Mesenchymal stem cell (in vitro differentiated cells and primary cell): ENCODE results near the gene AIF1.
A peak's percentile ranks its signal among the peaks of the same experiment; 100 is the strongest.

Experiments
- DNase-seq: peaks from one replicate; pipeline ENCODE4 v3.0.0-alpha.2; 2013
- H2AFZ ChIP-seq: one replicate; pipeline ENCODE4 v1.6.1; 2013; ENCODE audit warnings: low read depth, mild to moderate bottlenecking, control low read depth, inconsistent platforms, low read length, moderate library complexity
- H2AK5ac ChIP-seq: 2 replicates; pipeline ENCODE4 v1.6.1; 2013; ENCODE audit warnings: low read length, moderate library complexity, mild to moderate bottlenecking, inconsistent platforms; ENCODE audit not compliant: severe bottlenecking
- H2BK120ac ChIP-seq: one replicate; pipeline ENCODE4 v1.6.1; 2013; ENCODE audit warnings: low read depth, mild to moderate bottlenecking, inconsistent platforms, low read length, moderate library complexity
- H2BK12ac ChIP-seq, 2 experiments: one replicate each; pipeline ENCODE4 v1.6.1; 2013; ENCODE audit warnings: inconsistent platforms in 2 of 2, low read length in 2 of 2, mild to moderate bottlenecking in 2 of 2, moderate library complexity in 2 of 2, control low read depth in 1 of 2
- H2BK15ac ChIP-seq: one replicate; pipeline ENCODE4 v1.6.1; 2013; ENCODE audit warnings: mild to moderate bottlenecking, low read depth, inconsistent platforms; ENCODE audit not compliant: poor library complexity, severe bottlenecking
- H2BK5ac ChIP-seq: 2 replicates; pipeline ENCODE4 v1.6.1; 2013; ENCODE audit warnings: low read depth, mild to moderate bottlenecking, low read length, control low read depth, inconsistent platforms; ENCODE audit not compliant: poor library complexity, severe bottlenecking
- H3K14ac ChIP-seq, 2 experiments: one replicate each; pipeline ENCODE4 v1.6.1; 2013; ENCODE audit warnings: inconsistent platforms in 2 of 2, low read length in 2 of 2, control low read depth in 1 of 2, mild to moderate bottlenecking in 1 of 2, moderate library complexity in 1 of 2
- H3K18ac ChIP-seq, 2 experiments: one replicate each; pipeline ENCODE4 v1.6.1; 2013; ENCODE audit warnings: inconsistent platforms in 2 of 2, low read length in 2 of 2, control low read depth in 1 of 2, low read depth in 1 of 2, mild to moderate bottlenecking in 1 of 2
- H3K23ac ChIP-seq, 2 experiments: one replicate each; pipeline ENCODE4 v1.6.1; 2013; ENCODE audit warnings: inconsistent platforms in 2 of 2, low read length in 2 of 2, mild to moderate bottlenecking in 2 of 2, moderate library complexity in 2 of 2, control low read depth in 1 of 2
- H3K27ac ChIP-seq: 2 replicates; pipeline ENCODE4 v1.5.1; 2013; ENCODE audit warnings: mild to moderate bottlenecking, moderate library complexity, low read length, control low read depth, inconsistent platforms; ENCODE audit not compliant: poor library complexity, severe bottlenecking
- H3K27me3 ChIP-seq, 2 experiments: 2 replicates each; pipeline versions ENCODE4 v1.6.1 to v1.7.0; 2013; ENCODE audit warnings: low read length in 2 of 2, mild to moderate bottlenecking in 2 of 2, moderate library complexity in 2 of 2, control low read depth in 1 of 2, inconsistent platforms in 1 of 2; ENCODE audit not compliant: control insufficient read depth in 1 of 2, insufficient read depth in 1 of 2
- H3K36me3 ChIP-seq, 2 experiments: 2 replicates each; pipeline versions ENCODE4 v1.6.1 to v1.7.0; 2013; ENCODE audit warnings: low read length in 2 of 2, control low read depth in 1 of 2, inconsistent platforms in 1 of 2, low read depth in 1 of 2, mild to moderate bottlenecking in 1 of 2; ENCODE audit not compliant: insufficient read depth in 2 of 2, control insufficient read depth in 1 of 2
- H3K4ac ChIP-seq, 2 experiments: one replicate each; pipeline ENCODE4 v1.6.1; 2013; ENCODE audit warnings: inconsistent platforms in 2 of 2, low read length in 2 of 2, mild to moderate bottlenecking in 2 of 2, moderate library complexity in 2 of 2, control low read depth in 1 of 2, low read depth in 1 of 2
- H3K4me1 ChIP-seq: 2 replicates; pipeline ENCODE4 v1.6.1; 2013; ENCODE audit warnings: low read depth, low read length, control low read depth; ENCODE audit not compliant: control insufficient read depth, insufficient read depth
- H3K4me2 ChIP-seq: 2 replicates; pipeline ENCODE4 v1.6.1; 2013; ENCODE audit warnings: low read length, mild to moderate bottlenecking, inconsistent platforms; ENCODE audit not compliant: poor library complexity, severe bottlenecking
- H3K4me3 ChIP-seq, 2 experiments: 2 replicates each; pipeline versions ENCODE4 v1.5.1 to v1.7.0; 2013; ENCODE audit warnings: low read length in 2 of 2, mild to moderate bottlenecking in 2 of 2, control low read depth in 1 of 2, low read depth in 1 of 2; ENCODE audit not compliant: insufficient read depth in 1 of 2
- H3K79me1 ChIP-seq: replicated peaks from 2 replicates; pipeline ENCODE4 v1.6.1; 2013; ENCODE audit warnings: mild to moderate bottlenecking, control low read depth, low read length, inconsistent platforms; ENCODE audit not compliant: poor library complexity, severe bottlenecking
- H3K9ac ChIP-seq: 2 replicates; pipeline ENCODE4 v1.7.0; 2013; ENCODE audit warnings: mild to moderate bottlenecking, low read length, moderate library complexity
- H3K9me3 ChIP-seq: 2 replicates; pipeline ENCODE4 v1.7.0; 2013; ENCODE audit warnings: mild to moderate bottlenecking, low read length; ENCODE audit not compliant: control insufficient read depth
- H4K8ac ChIP-seq: one replicate; pipeline ENCODE4 v1.6.1; 2013; ENCODE audit warnings: inconsistent platforms, mild to moderate bottlenecking, low read length, moderate library complexity
- H4K91ac ChIP-seq: one replicate; pipeline ENCODE4 v1.6.1; 2013; ENCODE audit warnings: mild to moderate bottlenecking, low read length, inconsistent platforms
- WGBS: methylation state at CpG from one replicate; pipeline ENCODE4 v1.1.7; 2013; ENCODE audit warnings: mixed read lengths; 5-methylcytosine and 5-hydroxymethylcytosine counted together

Gene AIF1

GRCh38 chr6:31639449-31639861, 24.4 kb downstream of the AIF1 start:
- no peak overlapping the region for H2BK5ac ChIP-seq
- H3K23ac ChIP-seq = no peak overlapping the region
- H2BK120ac ChIP-seq = no peak overlapping the region
- H3K18ac ChIP-seq = no peak overlapping the region
- H3K79me1 ChIP-seq = peaks cover 24% of the 10 kb centered on the region
- H4K8ac ChIP-seq = no peak overlapping the region
- H3K4me2 ChIP-seq = no peak overlapping the region
- H3K9ac ChIP-seq = peak overlapping the region; percentile 62
- H3K27me3 ChIP-seq = no peaks in the 10 kb centered on the region
- no peak overlapping the region for H4K91ac ChIP-seq
- no peak overlapping the region for H2BK15ac ChIP-seq
- no peaks in the 10 kb centered on the region for H3K9me3 ChIP-seq
- H2AFZ ChIP-seq = no peak overlapping the region
- 91% methylated on average over 8 of the region's 10 CpGs for WGBS
- no peak overlapping the region for H3K14ac ChIP-seq
- peaks cover 3% of the 10 kb centered on the region for H3K4me1 ChIP-seq
- H3K4me3 ChIP-seq = no peak overlapping the region
- H3K36me3 ChIP-seq = peaks cover 87 to 94% of the 10 kb centered on the region in 2 experiments
- no peak overlapping the region for H2BK12ac ChIP-seq
- no peak overlapping the region for H2AK5ac ChIP-seq
- no peak overlapping the region for H3K27ac ChIP-seq
- peak; percentile 58 for DNase-seq
- no peak overlapping the region for H3K4ac ChIP-seq

- Histone ChIP-seq H3K9ac (no peak overlapping the region), H3K14ac (no peak overlapping the region), H2AK5ac (no peak overlapping the region), H3K36me3 (peaks cover 85 to 94% of the 10 kb centered on the region in 2 experiments), H2BK120ac (no peak overlapping the region), H3K79me1 (peaks cover 27% of the 10 kb centered on the region), H4K8ac (no peak overlapping the region), H3K9me3 (no peaks in the 10 kb centered on the region), H3K4ac (no peak overlapping the region), H3K18ac (no peak overlapping the region), H3K23ac (no peak overlapping the region), H3K4me1 (peaks cover 3% of the 10 kb centered on the region), H3K27ac (no peak overlapping the region), H2BK12ac (no peak overlapping the region), H2BK15ac (no peak overlapping the region), H2AFZ (no peak overlapping the region), H2BK5ac (no peak overlapping the region), H3K27me3 (no peaks in the 10 kb centered on the region), H3K4me2 (no peak overlapping the region), H3K4me3 (no peak overlapping the region), H4K91ac (no peak overlapping the region)
- no peak for DNase-seq
- 93% methylated on average over 3 of the region's 6 CpGs for WGBS
Measured at GRCh38 chr6:31640612-31641011, 25.6 kb downstream of the AIF1 start.

- H3K27ac ChIP-seq = no peak overlapping the region
- peaks cover 3% of the 10 kb centered on the region for H3K4me1 ChIP-seq
- no peak overlapping the region for H3K14ac ChIP-seq
- H3K9me3 ChIP-seq = no peaks in the 10 kb centered on the region
- H3K79me1 ChIP-seq = peaks cover 28% of the 10 kb centered on the region
- H2AFZ ChIP-seq = no peak overlapping the region
- H3K9ac ChIP-seq = no peak overlapping the region
- H4K8ac ChIP-seq = no peak overlapping the region
- peaks cover 84 to 94% of the 10 kb centered on the region in 2 experiments for H3K36me3 ChIP-seq
- H4K91ac ChIP-seq = no peak overlapping the region
- H3K4ac ChIP-seq = no peak overlapping the region
- H2BK5ac ChIP-seq = no peak overlapping the region
- H3K18ac ChIP-seq = no peak overlapping the region
- H2AK5ac ChIP-seq = no peak overlapping the region
- H3K4me3 ChIP-seq = no peak overlapping the region
- no peak overlapping the region for H2BK15ac ChIP-seq
- H2BK120ac ChIP-seq = no peak overlapping the region
- DNase-seq = no peak
- no peak overlapping the region for H3K4me2 ChIP-seq
- H2BK12ac ChIP-seq = no peak overlapping the region
- WGBS = 92% methylated on average over 2 of the region's 4 CpGs
- H3K27me3 ChIP-seq = no peaks in the 10 kb centered on the region
- H3K23ac ChIP-seq = no peak overlapping the region
Measured at GRCh38 chr6:31641370-31641769, 26.3 kb downstream of the AIF1 start.

GRCh38 chr6:31642798-31643570, 27.9 kb downstream of the AIF1 start:
- 98% methylated on average over 5 of the region's 6 CpGs for WGBS
- peaks cover 2% of the 10 kb centered on the region for H3K4me1 ChIP-seq

More at GRCh38 chr6:31642798-31643570, 27.9 kb downstream of the AIF1 start:
- H2AFZ ChIP-seq = no peak overlapping the region
- H3K9me3 ChIP-seq = no peaks in the 10 kb centered on the region
- no peak overlapping the region for H2BK120ac ChIP-seq
- peaks cover 33% of the 10 kb centered on the region for H3K79me1 ChIP-seq
- H3K9ac ChIP-seq = no peak overlapping the region
- no peak overlapping the region for H2AK5ac ChIP-seq
- no peak overlapping the region for H3K4me2 ChIP-seq
- no peak overlapping the region for H3K4me3 ChIP-seq
- H2BK5ac ChIP-seq = no peak overlapping the region
- H2BK15ac ChIP-seq = no peak overlapping the region
- no peak overlapping the region for H3K4ac ChIP-seq
- no peak overlapping the region for H4K8ac ChIP-seq
- H3K27me3 ChIP-seq = no peaks in the 10 kb centered on the region
- H3K14ac ChIP-seq = no peak overlapping the region
- H3K23ac ChIP-seq = no peak overlapping the region
- no peak overlapping the region for H3K18ac ChIP-seq
- H3K36me3 ChIP-seq = peaks cover 84 to 92% of the 10 kb centered on the region in 2 experiments
- H3K27ac ChIP-seq = no peak overlapping the region
- no peak overlapping the region for H4K91ac ChIP-seq
- DNase-seq = no peak
- no peak overlapping the region for H2BK12ac ChIP-seq
